PC-9 (cell line): ENCODE measurements around the gene XPO5. TPM values are rescaled to one million over a fixed set of nuclear protein-coding genes. Genes with fewer than 3 reads are reported as not detected.
A peak's percentile ranks its signal among the peaks of the same experiment; 100 is the strongest.

Experiments
- BruUV-seq: library from RNA; stranded (reverse); fragments of 400-500 nt; replicated peaks from 2 replicates; lab custom pipeline; 2021; lab: Mats Ljungman, UMichigan
- CTCF ChIA-PET: fragments of 300-600 bp; sonication (Branson Sonifier 250); formaldehyde crosslinking; loops from one replicate; lab custom pipeline; 2022; ENCODE audit warnings: antibody characterized with exemption; lab: Charles Lee
- POLR2A ChIA-PET: fragments of 300-600 bp; sonication (Branson Sonifier 250); formaldehyde crosslinking; loops from one replicate; lab custom pipeline; 2022; ENCODE audit warnings: antibody characterized with exemption; ENCODE audit not compliant: unreplicated experiment; lab: Charles Lee
- DNase-seq, 2 experiments: peaks; one replicate each; pipeline versions ENCODE4 v3.0.0 to v3.0.0-alpha.2; 2015 to 2022; ENCODE audit warnings: mixed read lengths in 1 of 2
- H2AFZ ChIP-seq: fragments of 200-600 bp; sonication (generic); 2 replicates; pipeline ENCODE4 v1.8.1; 2017; ENCODE audit warnings: antibody characterized with exemption
- H3F3A ChIP-seq: fragments of 200-600 bp; sonication (generic); 2 replicates; pipeline ENCODE4 v1.8.1; 2017; ENCODE audit warnings: antibody characterized with exemption, mild to moderate bottlenecking, low read depth; ENCODE audit not compliant: insufficient read depth
- H3K27ac ChIP-seq: fragments of 200-600 bp; sonication (generic); 2 replicates; pipeline ENCODE4 v1.6.1; 2016; ENCODE audit warnings: mixed run types
- H3K27me3 ChIP-seq: fragments of 200-600 bp; sonication (generic); 2 replicates; pipeline ENCODE4 v1.6.1; 2016; ENCODE audit warnings: low read depth, mixed run types; ENCODE audit not compliant: insufficient read depth
- H3K36me3 ChIP-seq: fragments of 200-600 bp; sonication (generic); 2 replicates; pipeline ENCODE4 v1.6.1; 2016; ENCODE audit warnings: low read depth, mixed run types
- H3K4me1 ChIP-seq: fragments of 200-600 bp; sonication (generic); replicated peaks from 2 replicates; pipeline ENCODE4 v1.6.1; 2016; ENCODE audit warnings: mixed run types; ENCODE audit not compliant: insufficient read depth
- H3K4me2 ChIP-seq: fragments of 200-600 bp; sonication (generic); 2 replicates; pipeline ENCODE4 v1.6.1; 2017; ENCODE audit warnings: mixed run types
- H3K4me3 ChIP-seq: fragments of 200-600 bp; sonication (generic); 2 replicates; pipeline ENCODE4 v1.6.1; 2016; ENCODE audit warnings: mixed run types
- H3K79me2 ChIP-seq: fragments of 200-600 bp; sonication (generic); 2 replicates; pipeline ENCODE4 v1.6.1; 2017; ENCODE audit warnings: low read depth, mixed run types
- H3K9me2 ChIP-seq: fragments of 200-600 bp; sonication (generic); 2 replicates; pipeline ENCODE4 v1.8.1; 2017; ENCODE audit warnings: mild to moderate bottlenecking; ENCODE audit not compliant: insufficient read depth
- H3K9me3 ChIP-seq: fragments of 200-600 bp; sonication (generic); 2 replicates; pipeline ENCODE4 v1.8.1; 2016; ENCODE audit warnings: low read depth; ENCODE audit not compliant: insufficient read depth
- H4K20me1 ChIP-seq: fragments of 200-600 bp; sonication (generic); 2 replicates; pipeline ENCODE4 v1.8.1; 2017; ENCODE audit not compliant: insufficient read depth
- EZH2 ChIP-seq: fragments of 200-600 bp; sonication (generic); IDR thresholded peaks from 2 replicates; pipeline ENCODE4 v1.8.0; 2017; ENCODE audit warnings: antibody characterized with exemption, low read depth
- intact Hi-C: fragments of 100-400 bp; cut with micrococcal nuclease; formaldehyde crosslinking; loops from one replicate; pipeline ENCODE4 v1.10.0; 2022; ENCODE audit not compliant: unreplicated experiment
- total RNA-seq: library from RNA; stranded (reverse); gene quantifications from 2 replicates; pipeline ENCODE4 v1.2.3, GENCODE V29; 2021
- TF ChIP-seq, protein P1 (sequence below): fragments of 200-600 bp; sonication (generic); conservative IDR thresholded peaks from 2 replicates; pipeline ENCODE4 v1.6.1; 2017; ENCODE audit warnings: mixed run types, antibody characterized with exemption, mild to moderate bottlenecking, moderate library complexity

The XPO5 gene
- total RNA-seq, 1 experiment from 2014 or later = 36.1 TPM

DNA sequence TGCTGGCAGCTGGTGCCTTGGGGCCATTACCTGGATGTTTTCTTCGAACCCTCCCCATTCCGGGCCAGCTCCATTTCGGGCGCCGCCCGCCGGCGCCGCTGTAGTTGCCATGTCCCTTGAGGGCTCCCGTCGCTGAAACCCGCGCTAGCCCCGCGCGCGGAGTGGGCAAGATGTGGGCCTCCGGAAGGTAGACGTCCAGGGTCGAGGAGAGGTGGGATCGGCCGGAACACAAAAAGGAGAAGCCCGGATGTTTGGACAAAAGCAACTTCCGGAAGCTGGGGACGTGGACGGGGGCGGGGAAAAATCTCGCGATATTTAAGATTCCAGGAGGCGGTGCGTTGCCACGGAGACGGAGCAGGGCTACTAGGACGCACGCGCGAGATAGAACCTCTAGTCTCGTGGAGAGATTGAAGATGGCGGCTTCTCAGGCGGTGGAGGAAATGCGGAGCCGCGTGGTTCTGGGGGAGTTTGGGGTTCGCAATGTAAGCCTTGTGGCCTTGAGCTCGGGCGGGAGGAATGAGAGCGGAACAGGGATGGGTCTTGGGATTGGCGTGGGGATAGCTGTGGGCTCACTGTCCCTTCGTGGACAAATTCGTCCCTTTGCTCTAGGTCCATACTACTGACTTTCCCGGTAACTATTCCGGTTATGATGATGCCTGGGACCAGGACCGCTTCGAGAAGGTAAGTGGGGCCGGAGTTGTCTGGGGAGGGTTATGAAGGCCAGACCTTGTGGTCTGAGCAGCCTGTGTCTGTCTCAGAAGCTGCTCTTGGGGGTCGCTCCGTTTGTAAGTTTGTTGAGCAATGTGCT is 58.9 kb downstream of the XPO5 start, which contains the start of the genes POLR1C and YIPF3:
Gene POLR1C (plus strand): TSS at position 393 of the 808 bp plus-strand sequence. CDS start 21 bp downstream, at position 414.
Gene YIPF3 (minus strand): TSS at position 230 of the 808 bp plus-strand sequence. CDS start 119 bp downstream, at position 111.
- Histone ChIP-seq H3K9me3 (no peaks in the 10 kb centered on the region), H2AFZ (peak within 1 kb of the TSS; percentile 87), H3F3A (peaks cover 39% of the 10 kb centered on the region), H3K79me2 (peaks cover 55% of the 10 kb centered on the region), H3K36me3 (peaks cover 37% of the 10 kb centered on the region), H4K20me1 (peaks cover 27% of the 10 kb centered on the region), H3K4me3 (peak within 1 kb of the TSS; percentile 84), H3K27ac (peak within 1 kb of the TSS; percentile 34), H3K4me1 (peaks cover 21% of the 10 kb centered on the region), H3K4me2 (peak within 1 kb of the TSS; percentile 98), H3K27me3 (no peaks in the 10 kb centered on the region), H3K9me2 (no peaks in the 10 kb centered on the region)
- TSS peak; percentile 40 for BruUV-seq
- TF ChIP-seq EZH2 = no peak
- TF ChIP-seq, protein P1, sequence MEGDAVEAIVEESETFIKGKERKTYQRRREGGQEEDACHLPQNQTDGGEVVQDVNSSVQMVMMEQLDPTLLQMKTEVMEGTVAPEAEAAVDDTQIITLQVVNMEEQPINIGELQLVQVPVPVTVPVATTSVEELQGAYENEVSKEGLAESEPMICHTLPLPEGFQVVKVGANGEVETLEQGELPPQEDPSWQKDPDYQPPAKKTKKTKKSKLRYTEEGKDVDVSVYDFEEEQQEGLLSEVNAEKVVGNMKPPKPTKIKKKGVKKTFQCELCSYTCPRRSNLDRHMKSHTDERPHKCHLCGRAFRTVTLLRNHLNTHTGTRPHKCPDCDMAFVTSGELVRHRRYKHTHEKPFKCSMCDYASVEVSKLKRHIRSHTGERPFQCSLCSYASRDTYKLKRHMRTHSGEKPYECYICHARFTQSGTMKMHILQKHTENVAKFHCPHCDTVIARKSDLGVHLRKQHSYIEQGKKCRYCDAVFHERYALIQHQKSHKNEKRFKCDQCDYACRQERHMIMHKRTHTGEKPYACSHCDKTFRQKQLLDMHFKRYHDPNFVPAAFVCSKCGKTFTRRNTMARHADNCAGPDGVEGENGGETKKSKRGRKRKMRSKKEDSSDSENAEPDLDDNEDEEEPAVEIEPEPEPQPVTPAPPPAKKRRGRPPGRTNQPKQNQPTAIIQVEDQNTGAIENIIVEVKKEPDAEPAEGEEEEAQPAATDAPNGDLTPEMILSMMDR = no peak
- POLR2A ChIA-PET = no interaction called here
- CTCF ChIA-PET = no interaction called here
- peak; percentile 92 to 95 for DNase-seq
- intact Hi-C loops = no loop called here

DNA sequence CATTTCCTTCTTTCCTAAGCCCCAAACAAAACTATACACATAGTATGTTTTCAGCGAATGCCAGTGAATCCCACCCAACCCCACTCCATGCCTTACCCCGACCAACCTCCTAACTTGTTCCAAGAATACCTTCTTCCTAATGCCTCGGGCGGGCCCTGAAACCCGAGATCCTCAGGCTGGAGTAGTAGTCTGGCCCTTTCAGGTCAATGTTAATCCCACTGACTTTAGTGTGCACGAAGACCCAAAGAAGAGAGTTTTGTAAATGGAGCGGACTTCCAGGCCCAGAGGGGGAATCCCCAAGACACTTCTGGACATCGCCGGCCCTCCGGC is 59.5 kb downstream of the XPO5 start:
- peak overlapping the region; percentile 87 for H2AFZ ChIP-seq
- ChIA-PET POLR2A (no interaction called here), CTCF (no interaction called here)
- H3K9me3 ChIP-seq = no peaks in the 10 kb centered on the region
- H3K9me2 ChIP-seq = no peaks in the 10 kb centered on the region
- peak overlapping the region; percentile 34; the same call in 1 of the 2 replicates for H3K27ac ChIP-seq
- peaks cover 21% of the 10 kb centered on the region for H3K4me1 ChIP-seq
- TSS peak; percentile 56 for BruUV-seq
- intact Hi-C loops = no loop called here
- DNase-seq = no peak
- peaks cover 39% of the 10 kb centered on the region for H3F3A ChIP-seq
- peak overlapping the region; percentile 84 for H3K4me3 ChIP-seq
- H3K27me3 ChIP-seq = no peaks in the 10 kb centered on the region
- peaks cover 55% of the 10 kb centered on the region for H3K79me2 ChIP-seq
- TF ChIP-seq, protein P1 = no peak
- TF ChIP-seq EZH2 = no peak
- H4K20me1 ChIP-seq = peaks cover 27% of the 10 kb centered on the region
- H3K36me3 ChIP-seq = peaks cover 35% of the 10 kb centered on the region
- peak overlapping the region; percentile 92 for H3K4me2 ChIP-seq

DNA sequence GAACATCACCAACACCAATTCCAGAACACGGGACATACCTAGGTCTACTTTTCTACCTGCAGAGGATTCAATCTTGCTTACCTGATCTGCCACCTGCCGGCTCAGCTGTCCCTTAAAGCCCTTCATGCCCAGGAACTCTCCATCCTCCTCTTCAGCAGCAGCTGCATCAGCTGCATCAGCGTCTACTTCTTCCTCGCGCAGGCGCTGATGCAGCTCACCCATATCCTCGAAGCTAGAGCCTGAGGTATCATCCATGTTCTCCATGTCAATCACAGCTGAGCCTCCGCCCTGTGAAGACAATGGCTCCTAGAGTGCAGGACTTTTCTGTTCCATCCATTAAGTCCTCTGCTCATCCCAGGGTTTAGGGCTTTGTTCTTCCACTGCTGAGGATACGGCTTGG is 60.0 kb downstream of the XPO5 start:
- peak overlapping the region; percentile 92 for H3K4me2 ChIP-seq
- TF ChIP-seq, protein P1 = no peak
- no peak for TF ChIP-seq EZH2
- peaks cover 27% of the 10 kb centered on the region for H4K20me1 ChIP-seq
- peaks cover 55% of the 10 kb centered on the region for H3K79me2 ChIP-seq
- ChIA-PET CTCF (interaction anchor here (0.5 kb wide), 1 partner anchor 722 kb away, joined by 3 read pairs; no protein-coding TSS in a partner anchor), POLR2A (no interaction called here)
- H3K4me1 ChIP-seq = peaks cover 21% of the 10 kb centered on the region
- H3F3A ChIP-seq = peaks cover 39% of the 10 kb centered on the region
- no peak overlapping the region for H3K27ac ChIP-seq
- H2AFZ ChIP-seq = no peak overlapping the region
- intact Hi-C loops = no loop called here
- H3K9me3 ChIP-seq = no peaks in the 10 kb centered on the region
- H3K9me2 ChIP-seq = no peaks in the 10 kb centered on the region
- no TSS peak for BruUV-seq
- H3K4me3 ChIP-seq = peak overlapping the region; percentile 84
- DNase-seq = no peak
- H3K36me3 ChIP-seq = peaks cover 30% of the 10 kb centered on the region
- no peaks in the 10 kb centered on the region for H3K27me3 ChIP-seq
